HG03175 (cell line): ENCODE measurements around the gene SYMPK.

ENCODE experiments used
- ATAC-seq: cut with Tn5 transposase; IDR thresholded peaks from one replicate; pipeline ENCODE4 v1.9.1; 2021; ENCODE audit warnings: mild to moderate bottlenecking, moderate library complexity; ENCODE audit not compliant: unreplicated experiment

Gene SYMPK

GRCh38 chr19:45886427-45887199 is 23.7 kb upstream of the SYMPK start:
- ATAC-seq, result peak; percentile 50

GRCh38 chr19:45885556-45886426 is 22.8 kb upstream of the SYMPK start, which contains the start of gene IRF2BP1:
Gene IRF2BP1 (minus strand): TSS chr19:45886141. CDS start chr19:45885774, 367 bp downstream.
- peak; percentile 47 for ATAC-seq

- no peak for ATAC-seq
These were observed 22.0 kb upstream of the SYMPK start for GRCh38 chr19:45884682-45885555.

- no peak for ATAC-seq
These were observed 21.1 kb upstream of the SYMPK start for GRCh38 chr19:45883881-45884681.

GRCh38 chr19:45883586-45883880 is 20.6 kb upstream of the SYMPK start:
- no peak for ATAC-seq

GRCh38 chr19:45882652-45883585 is 20.0 kb upstream of the SYMPK start:
- ATAC-seq, result no peak

- no peak for ATAC-seq
These were observed 19.1 kb upstream of the SYMPK start for GRCh38 chr19:45881909-45882528.

GRCh38 chr19:45881082-45881908 is 18.3 kb upstream of the SYMPK start:
- no peak for ATAC-seq

- ATAC-seq, result no peak
These were observed 17.0 kb upstream of the SYMPK start for GRCh38 chr19:45879971-45880370.

GRCh38 chr19:45879055-45879454 is 16.1 kb upstream of the SYMPK start:
- ATAC-seq, result no peak

GRCh38 chr19:45878043-45878794 is 15.3 kb upstream of the SYMPK start:
- no peak for ATAC-seq

- ATAC-seq, result no peak
These were observed 13.7 kb upstream of the SYMPK start for GRCh38 chr19:45876411-45877197.

GRCh38 chr19:45876161-45876410 is 13.1 kb upstream of the SYMPK start:
- ATAC-seq, result no peak

- no peak for ATAC-seq
These were observed 11.6 kb upstream of the SYMPK start for GRCh38 chr19:45874620-45874966.

GRCh38 chr19:45873219-45873772 is 10.3 kb upstream of the SYMPK start:
- ATAC-seq, result no peak

GRCh38 chr19:45872095-45872919 is 9.4 kb upstream of the SYMPK start:
- ATAC-seq, result no peak
